BJ (cell line): ENCODE data around the gene DUSP28. TPM values are rescaled to one million over a fixed set of nuclear protein-coding genes. Genes with fewer than 3 reads are reported as not detected.

Experiments
- CTCF ChIA-PET: fragments of 350-600 bp; formaldehyde crosslinking; extraction: SDS; loops from one replicate; lab custom pipeline; 2021; ENCODE audit warnings: antibody characterized with exemption, inconsistent platforms; lab: Yijun Ruan, JAX
- POLR2A ChIA-PET: fragments of 300-600 bp; sonication (Branson Sonifier 250); formaldehyde crosslinking; extraction: SDS; loops from one replicate; lab custom pipeline; 2021; ENCODE audit warnings: antibody characterized with exemption; lab: Charles Lee
- DNase-seq: peaks from one replicate; pipeline ENCODE4 v3.0.0-alpha.2; 2011; ENCODE audit warnings: low read depth
- H3K27me3 ChIP-seq: 2 replicates; pipeline ENCODE4 v1.6.0; 2011; ENCODE audit warnings: low read length; ENCODE audit not compliant: control insufficient read depth, insufficient read depth
- H3K36me3 ChIP-seq: 2 replicates; pipeline ENCODE4 v1.5.1; 2011; ENCODE audit warnings: low read length; ENCODE audit not compliant: control insufficient read depth, insufficient read depth
- H3K4me3 ChIP-seq: 2 replicates; pipeline ENCODE4 v1.5.1; 2011; ENCODE audit warnings: low read depth, mild to moderate bottlenecking, control low read depth, low read length
- polyA plus RNA-seq: library from polyadenylated mRNA; depleted of rRNA; stranded (reverse); fragments of >200 nt; gene quantifications from 2 replicates; pipeline ENCODE4 v1.2.3, GENCODE V29; 2011
- TF ChIP-seq, protein P1 (sequence below): IDR thresholded peaks from 2 replicates; pipeline ENCODE4 v1.5.1; 2011; ENCODE audit warnings: low read depth, mild to moderate bottlenecking, control low read depth, inconsistent platforms, low read length, moderate library complexity; ENCODE audit not compliant: insufficient read depth

Gene DUSP28
- polyA plus RNA-seq, 1 experiment, result 3.1 TPM

DNA sequence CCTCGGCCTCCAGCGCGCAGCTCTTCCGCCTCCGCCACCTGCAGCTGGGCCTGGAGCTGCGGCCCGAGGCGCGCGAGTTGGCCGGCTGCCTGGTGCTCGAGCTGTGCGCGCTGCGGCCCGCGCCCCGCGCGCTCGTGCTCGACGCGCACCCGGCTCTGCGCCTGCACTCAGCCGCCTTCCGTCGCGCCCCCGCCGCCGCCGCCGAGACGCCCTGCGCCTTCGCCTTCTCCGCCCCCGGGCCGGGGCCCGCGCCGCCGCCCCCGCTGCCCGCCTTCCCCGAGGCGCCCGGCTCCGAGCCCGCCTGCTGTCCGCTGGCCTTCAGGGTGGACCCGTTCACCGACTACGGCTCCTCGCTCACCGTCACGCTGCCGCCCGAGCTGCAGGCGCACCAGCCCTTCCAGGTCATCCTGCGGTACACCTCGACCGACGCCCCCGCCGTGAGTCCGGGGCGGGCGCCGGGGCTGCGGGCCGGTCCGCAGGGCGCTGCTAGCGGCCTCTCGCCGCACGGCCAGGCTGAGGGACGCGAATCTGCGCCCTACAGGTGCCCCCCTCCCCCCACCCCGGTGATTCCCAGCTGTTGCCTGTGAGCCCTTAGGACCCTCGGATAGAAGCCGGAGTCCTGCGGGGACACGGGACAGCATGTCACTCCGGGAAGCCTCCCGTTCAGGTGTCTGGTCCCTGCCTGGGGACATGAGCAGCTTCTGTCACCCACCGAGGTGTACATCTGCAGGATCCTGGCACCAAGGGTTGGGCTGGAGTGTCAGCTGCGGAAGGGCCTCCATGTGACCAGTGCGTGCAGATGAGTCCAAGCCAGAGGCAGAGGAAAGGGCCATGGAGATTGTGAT lies 8.7 kb downstream of the DUSP28 start:
- no peaks in the 10 kb centered on the region for H3K27me3 ChIP-seq
- TF ChIP-seq, protein P1, sequence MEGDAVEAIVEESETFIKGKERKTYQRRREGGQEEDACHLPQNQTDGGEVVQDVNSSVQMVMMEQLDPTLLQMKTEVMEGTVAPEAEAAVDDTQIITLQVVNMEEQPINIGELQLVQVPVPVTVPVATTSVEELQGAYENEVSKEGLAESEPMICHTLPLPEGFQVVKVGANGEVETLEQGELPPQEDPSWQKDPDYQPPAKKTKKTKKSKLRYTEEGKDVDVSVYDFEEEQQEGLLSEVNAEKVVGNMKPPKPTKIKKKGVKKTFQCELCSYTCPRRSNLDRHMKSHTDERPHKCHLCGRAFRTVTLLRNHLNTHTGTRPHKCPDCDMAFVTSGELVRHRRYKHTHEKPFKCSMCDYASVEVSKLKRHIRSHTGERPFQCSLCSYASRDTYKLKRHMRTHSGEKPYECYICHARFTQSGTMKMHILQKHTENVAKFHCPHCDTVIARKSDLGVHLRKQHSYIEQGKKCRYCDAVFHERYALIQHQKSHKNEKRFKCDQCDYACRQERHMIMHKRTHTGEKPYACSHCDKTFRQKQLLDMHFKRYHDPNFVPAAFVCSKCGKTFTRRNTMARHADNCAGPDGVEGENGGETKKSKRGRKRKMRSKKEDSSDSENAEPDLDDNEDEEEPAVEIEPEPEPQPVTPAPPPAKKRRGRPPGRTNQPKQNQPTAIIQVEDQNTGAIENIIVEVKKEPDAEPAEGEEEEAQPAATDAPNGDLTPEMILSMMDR, result no peak
- POLR2A ChIA-PET, result no interaction called here
- DNase-seq, result no peak
- CTCF ChIA-PET, result interaction anchor here (0.6 to 1.4 kb wide), 4 partner anchors 9 to 968 kb away, joined by 3 to 5 read pairs (median 4); partner anchors contain the start of gene CAPN10
- 0 out of 2 replicates have a peak, but pooled peaks cover 1% of the 10 kb centered on the region for H3K36me3 ChIP-seq
- H3K4me3 ChIP-seq, result peak overlapping the region; percentile 54

DNA sequence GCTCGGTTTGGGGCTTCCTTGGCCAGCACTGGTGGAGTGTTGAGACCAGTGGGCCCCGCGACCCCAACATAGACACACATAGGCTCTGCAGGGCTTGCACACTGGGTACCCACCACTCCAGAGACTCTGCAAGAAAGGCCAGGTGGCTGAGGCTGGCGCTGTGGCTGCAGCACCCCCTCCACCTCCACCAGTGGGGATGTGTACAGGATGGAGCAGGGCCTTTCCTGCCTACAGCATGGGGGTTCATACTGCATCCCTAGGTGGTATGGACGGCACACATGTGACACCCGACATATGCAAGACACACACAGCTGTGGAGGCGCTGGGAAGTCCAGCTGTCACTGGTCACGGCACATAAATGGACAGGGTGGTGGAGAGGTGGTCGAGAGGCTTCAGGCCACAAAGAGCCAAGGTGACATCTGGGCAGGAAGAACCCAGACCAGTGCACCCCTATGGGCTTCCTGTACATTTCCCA lies 9.4 kb downstream of the DUSP28 start:
- Histone ChIP-seq H3K27me3 (no peaks in the 10 kb centered on the region), H3K36me3 (peaks cover 6% of the 10 kb centered on the region; the same call in 1 of the 2 replicates), H3K4me3 (peak overlapping the region; percentile 54)
- TF ChIP-seq, protein P1, result no peak
- POLR2A ChIA-PET, result no interaction called here
- no peak for DNase-seq
- CTCF ChIA-PET, result interaction anchor here (0.6 to 1.4 kb wide), 4 partner anchors 8 to 968 kb away, joined by 3 to 5 read pairs (median 4); partner anchors contain the start of gene CAPN10

DNA sequence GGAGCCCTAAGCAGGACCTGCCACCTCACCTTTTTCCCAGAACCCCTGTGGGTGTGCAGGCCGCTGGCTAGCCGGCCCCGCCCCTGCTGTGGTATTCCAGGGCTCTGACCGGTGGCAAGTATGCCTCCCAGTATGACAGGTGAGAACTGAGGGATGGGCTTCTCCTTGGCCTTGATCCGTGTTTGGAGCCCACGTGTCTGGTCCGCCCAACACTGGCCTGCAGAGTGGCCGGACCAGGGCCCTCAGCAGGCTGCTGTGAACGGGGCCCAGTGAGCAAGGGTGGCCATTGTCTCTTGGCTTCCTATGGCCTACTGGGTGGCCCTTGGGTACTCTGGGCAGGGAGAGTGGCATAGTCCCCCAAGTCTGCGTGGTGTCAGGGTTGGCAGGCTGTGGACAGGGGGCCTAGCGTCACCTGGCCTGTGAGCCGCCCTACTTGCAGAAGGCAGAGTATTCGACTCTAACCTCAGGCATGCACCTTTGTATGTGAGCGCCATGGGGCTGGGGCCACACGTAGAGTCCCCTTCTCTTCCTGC lies 9.9 kb downstream of the DUSP28 start:
- no peak for DNase-seq
- TF ChIP-seq, protein P1, result no peak
- POLR2A ChIA-PET, result no interaction called here
- H3K4me3 ChIP-seq, result no peak overlapping the region
- H3K36me3 ChIP-seq, result peaks cover 11% of the 10 kb centered on the region
- no peaks in the 10 kb centered on the region for H3K27me3 ChIP-seq
- CTCF ChIA-PET, result no interaction called here

DNA sequence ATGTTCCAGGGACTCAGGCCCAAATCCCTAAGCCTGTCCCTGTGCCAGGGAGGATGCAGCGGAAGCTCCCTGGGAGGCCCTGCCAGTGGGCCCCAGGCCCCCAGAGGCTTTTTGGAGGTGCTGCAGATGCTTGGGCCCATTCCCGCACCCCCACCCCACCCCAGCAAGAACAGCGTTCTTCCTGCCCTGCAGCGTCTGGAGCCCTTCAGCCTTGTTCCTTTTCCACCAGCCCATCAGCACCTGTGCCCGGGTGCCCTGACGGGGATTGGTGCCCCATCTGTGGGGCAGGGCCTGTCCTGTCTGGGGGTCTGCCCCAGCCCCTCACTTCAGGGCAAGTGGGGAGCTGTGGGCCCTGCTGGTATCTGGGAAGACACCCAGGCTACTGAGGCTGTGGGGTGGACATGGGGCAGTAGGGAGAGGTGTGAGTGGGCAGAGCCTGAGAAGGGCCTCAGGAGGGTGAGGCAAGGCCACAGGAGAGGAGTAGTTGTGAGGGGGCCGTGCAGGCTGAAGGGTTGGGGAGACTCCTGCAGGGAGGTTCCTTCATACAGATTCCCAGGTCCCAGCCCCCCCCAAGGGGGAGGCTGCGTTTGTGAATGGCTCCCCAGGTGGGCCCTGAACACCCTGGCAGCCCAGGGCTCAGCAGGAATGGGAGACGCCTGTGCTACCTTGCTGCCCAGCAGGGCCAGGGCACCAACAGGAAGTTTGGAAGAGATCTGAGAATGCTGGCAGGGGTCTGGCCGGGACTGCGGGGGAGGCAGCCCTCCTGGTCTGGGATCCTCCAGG lies 10.6 kb downstream of the DUSP28 start:
- ChIA-PET CTCF (no interaction called here), POLR2A (no interaction called here)
- peaks cover 16% of the 10 kb centered on the region for H3K36me3 ChIP-seq
- TF ChIP-seq, protein P1, result no peak
- H3K27me3 ChIP-seq, result no peaks in the 10 kb centered on the region
- no peak for DNase-seq
- H3K4me3 ChIP-seq, result no peak overlapping the region
